HL-60 (cell line): Measurements from ENCODE around the gene KCNQ1OT1.

Source experiments
- DNase-seq, 2 experiments: peaks; one replicate each; pipeline ENCODE4 v3.0.0-alpha.2; 2010 to 2020; ENCODE audit warnings: low read depth in 1 of 2, low spot score in 1 of 2
- H3K27ac ChIP-seq: fragments of 250-450 bp; sonication (Bioruptor Pico); replicated peaks from 2 replicates; pipeline ENCODE4 v1.5.1; 2020; ENCODE audit warnings: mild to moderate bottlenecking, moderate library complexity
- H3K27me3 ChIP-seq: fragments of 250-450 bp; sonication (Bioruptor Pico); 2 replicates; pipeline ENCODE4 v1.5.1; 2021; ENCODE audit warnings: mild to moderate bottlenecking, moderate library complexity; ENCODE audit not compliant: insufficient read depth, poor library complexity, severe bottlenecking
- H3K4me3 ChIP-seq: replicated peaks from 2 replicates; pipeline ENCODE4 v1.5.1; 2011; ENCODE audit warnings: mild to moderate bottlenecking, control low read depth, low read length; ENCODE audit not compliant: insufficient read depth
- CTCF ChIP-seq: IDR thresholded peaks from one replicate; pipeline ENCODE4 v1.5.1; 2011; ENCODE audit warnings: low read length, control low read depth, inconsistent platforms; ENCODE audit not compliant: insufficient read depth
- GABPA ChIP-seq: IDR thresholded peaks from 2 replicates; pipeline ENCODE4 v1.6.1; 2012; ENCODE audit warnings: low read depth
- POLR2AphosphoS5 ChIP-seq: IDR thresholded peaks from 2 replicates; pipeline ENCODE4 v1.6.1; 2012; ENCODE audit warnings: low read depth
- REST ChIP-seq: IDR thresholded peaks from 2 replicates; pipeline ENCODE4 v1.6.1; 2012; ENCODE audit warnings: low read depth; ENCODE audit not compliant: insufficient replicate concordance
- SPI1 ChIP-seq: IDR thresholded peaks from 2 replicates; pipeline ENCODE4 v1.6.1; 2012; ENCODE audit warnings: low read depth, mild to moderate bottlenecking, borderline replicate concordance

Gene KCNQ1OT1

GRCh38 chr11:2564008-2564530 lies 135.7 kb downstream of the KCNQ1OT1 start:
- no peak for TF ChIP-seq GABPA
- TF ChIP-seq SPI1, result no peak
- no peak for TF ChIP-seq CTCF
- no peak for TF ChIP-seq POLR2AphosphoS5
- no peak for TF ChIP-seq REST
- Histone ChIP-seq H3K4me3 (no peak overlapping the region), H3K27me3 (no peaks in the 10 kb centered on the region), H3K27ac (no peak overlapping the region)
- DNase-seq, result no peak

- no peak for TF ChIP-seq CTCF
- TF ChIP-seq REST, result no peak
- TF ChIP-seq SPI1, result no peak
- no peak for TF ChIP-seq GABPA
- TF ChIP-seq POLR2AphosphoS5, result no peak
- DNase-seq, result no peak
- no peaks in the 10 kb centered on the region for H3K27me3 ChIP-seq
- no peak overlapping the region for H3K4me3 ChIP-seq
- no peak overlapping the region for H3K27ac ChIP-seq
These were observed 136.4 kb downstream of the KCNQ1OT1 start for GRCh38 chr11:2563213-2564007.

GRCh38 chr11:2562890-2563212 lies 136.9 kb downstream of the KCNQ1OT1 start:
- TF ChIP-seq REST (no peak), GABPA (no peak), CTCF (no peak), POLR2AphosphoS5 (no peak), SPI1 (no peak)
- H3K27ac ChIP-seq, result no peak overlapping the region

More at GRCh38 chr11:2562890-2563212, 136.9 kb downstream of the KCNQ1OT1 start:
- no peak for DNase-seq
- Histone ChIP-seq H3K4me3 (no peak overlapping the region), H3K27me3 (no peaks in the 10 kb centered on the region)
